GOT3 (cell line): ENCODE data around the gene NFKBIL1.
A peak's percentile ranks its signal among the peaks of the same experiment; 100 is the strongest.
"Not testable (repeated sequence)": the region's sequence is repeated elsewhere in the genome, so short reads cannot be mapped to it uniquely, and the experiment has no call there.

Source experiments
- DNase-seq: peaks from one replicate; lab custom pipeline; 2025; ENCODE audit warnings: mixed read lengths; lab: John Stamatoyannopoulos, UW

Gene NFKBIL1

GRCh38 chr6:31580807-31581433 lies 33.5 kb downstream of the NFKBIL1 start:
- peak; percentile 55 for DNase-seq

- no peak for DNase-seq
Measured at GRCh38 chr6:31581434-31582229, 34.2 kb downstream of the NFKBIL1 start.

GRCh38 chr6:31582230-31582643 lies 34.8 kb downstream of the NFKBIL1 start, which contains the start of gene LTB:
TSS of gene LTB (minus strand) at chr6:31582424. CDS start at chr6:31582417, 7 bp downstream.
- no peak for DNase-seq

GRCh38 chr6:31585491-31585890 lies 38.1 kb downstream of the NFKBIL1 start:
- no peak for DNase-seq

- no peak for DNase-seq
Measured at GRCh38 chr6:31586008-31586407, 38.6 kb downstream of the NFKBIL1 start, which contains the start of gene LST1. TSS of gene LST1 (plus strand) at chr6:31586277. CDS start at chr6:31587300, 1,023 bp downstream.

- no peak for DNase-seq
Measured at GRCh38 chr6:31586599-31587281, 39.3 kb downstream of the NFKBIL1 start.

- no peak for DNase-seq
Measured at GRCh38 chr6:31587791-31588777, 40.7 kb downstream of the NFKBIL1 start.

- no peak for DNase-seq
Measured at GRCh38 chr6:31588871-31589650, 41.7 kb downstream of the NFKBIL1 start.

- not testable (repeated sequence) for DNase-seq
Measured at GRCh38 chr6:31590691-31591090, 43.3 kb downstream of the NFKBIL1 start.

- no peak for DNase-seq
Measured at GRCh38 chr6:31592396-31592771, 45.0 kb downstream of the NFKBIL1 start.

GRCh38 chr6:31597006-31597405 lies 49.6 kb downstream of the NFKBIL1 start:
- DNase-seq, result no peak

- DNase-seq, result no peak
Measured at GRCh38 chr6:31607317-31607716, 59.9 kb downstream of the NFKBIL1 start.
